H1 (cell line): Measurements from ENCODE around the gene MAGOHB. TPM values are rescaled to one million over a fixed set of nuclear protein-coding genes. Genes with fewer than 3 reads are reported as not detected.
A peak's percentile ranks its signal among the peaks of the same experiment; 100 is the strongest.

ENCODE experiments used
- CTCF ChIA-PET: fragments of 300-600 bp; sonication (Branson Sonifier 250); formaldehyde crosslinking; loops from one replicate; lab custom pipeline; 2021; ENCODE audit not compliant: partially characterized antibody; lab: Charles Lee
- POLR2A ChIA-PET: fragments of 300-600 bp; sonication (Branson Sonifier 250); formaldehyde crosslinking; loops from one replicate; lab custom pipeline; 2021; ENCODE audit warnings: inconsistent platforms; ENCODE audit not compliant: partially characterized antibody; lab: Charles Lee
- DNase-seq, 2 experiments: peaks; one replicate each; pipeline versions ENCODE4 v3.0.0 to v3.0.0-alpha.2; 2010 to 2022; ENCODE audit warnings: low spot score in 2 of 2, low read depth in 1 of 2, mixed read lengths in 1 of 2
- FAIRE-seq: peaks from 2 replicates; lab custom pipeline; 2011; peaks lifted over from hg19 to GRCh38; lab: Jason Lieb, UNC
- H2AFZ ChIP-seq: 2 replicates; pipeline ENCODE4 v1.8.1; 2012; ENCODE audit warnings: low read length, inconsistent platforms
- H2AK5ac ChIP-seq: 2 replicates; pipeline ENCODE4 v1.6.1; 2013; ENCODE audit warnings: low read depth, low read length
- H2BK120ac ChIP-seq: replicated peaks from 2 replicates; pipeline ENCODE3; 2013; ENCODE audit warnings: low read depth, low read length, inconsistent platforms
- H2BK12ac ChIP-seq: 2 replicates; pipeline ENCODE4 v1.6.1; 2013; ENCODE audit warnings: low read depth, low read length
- H2BK15ac ChIP-seq: 2 replicates; pipeline ENCODE4 v1.6.1; 2013; ENCODE audit warnings: low read length
- H2BK20ac ChIP-seq: 2 replicates; pipeline ENCODE4 v1.6.1; 2013; ENCODE audit warnings: low read length
- H2BK5ac ChIP-seq: 2 replicates; pipeline ENCODE4 v1.6.1; 2013; ENCODE audit warnings: low read depth, low read length
- H3K14ac ChIP-seq: 2 replicates; pipeline ENCODE4 v1.6.1; 2013; ENCODE audit warnings: inconsistent platforms; ENCODE audit not compliant: insufficient read length
- H3K18ac ChIP-seq: 2 replicates; pipeline ENCODE4 v1.6.1; 2013; ENCODE audit warnings: low read length; ENCODE audit errors: extremely low read depth
- H3K23ac ChIP-seq: 2 replicates; pipeline ENCODE4 v1.6.1; 2013; ENCODE audit warnings: inconsistent platforms; ENCODE audit not compliant: insufficient read length
- H3K23me2 ChIP-seq: 2 replicates; pipeline ENCODE4 v1.6.1; 2013; ENCODE audit warnings: low read depth, low read length
- H3K27ac ChIP-seq: 2 replicates; pipeline ENCODE4 v1.6.1; 2011; ENCODE audit warnings: low read depth, low read length, inconsistent platforms
- H3K27me3 ChIP-seq, 4 experiments: replicated peaks in 1 of 4; 1 replicate in 1 of 4; 2 replicates in 3 of 4; pipeline versions ENCODE4 v1.6.1 to v1.8.1; 2011 to 2013; ENCODE audit warnings: low read length in 3 of 4, mild to moderate bottlenecking in 3 of 4, inconsistent platforms in 2 of 4, mixed read lengths in 2 of 4, moderate library complexity in 1 of 4; ENCODE audit not compliant: control insufficient read depth in 3 of 4, insufficient read depth in 3 of 4; ENCODE audit errors: extremely low read depth in 1 of 4
- H3K36me3 ChIP-seq, 4 experiments: 2 replicates each; pipeline versions ENCODE4 v1.6.1 to v1.8.1; 2011 to 2013; ENCODE audit warnings: mild to moderate bottlenecking in 4 of 4, low read length in 3 of 4, moderate library complexity in 2 of 4, control low read depth in 1 of 4, inconsistent platforms in 1 of 4; ENCODE audit not compliant: insufficient read depth in 4 of 4, control insufficient read depth in 2 of 4
- H3K4ac ChIP-seq: replicated peaks from 2 replicates; pipeline ENCODE3; 2013; ENCODE audit warnings: low read length, low read depth, mixed read lengths, inconsistent platforms; ENCODE audit not compliant: insufficient read length
- H3K4me1 ChIP-seq, 4 experiments: replicated peaks in 1 of 4; 1 replicate in 1 of 4; 2 replicates in 3 of 4; pipeline versions ENCODE4 v1.6.1 to v1.8.1; 2011 to 2013; ENCODE audit warnings: low read length in 3 of 4, inconsistent platforms in 2 of 4, mixed read lengths in 1 of 4; ENCODE audit not compliant: insufficient read depth in 4 of 4, control insufficient read depth in 3 of 4
- H3K4me2 ChIP-seq, 2 experiments: 2 replicates each; pipeline versions ENCODE4 v1.6.1 to v1.8.1; 2011 to 2013; ENCODE audit warnings: low read depth in 2 of 2, low read length in 2 of 2, control low read depth in 1 of 2, inconsistent platforms in 1 of 2, mild to moderate bottlenecking in 1 of 2; ENCODE audit not compliant: insufficient read depth in 1 of 2
- H3K4me3 ChIP-seq, 4 experiments: fragments of 200-600, 300-600 bp in 1 of 4; sonication (generic), shearing (Covaris generic), sonication (Bioruptor Twin) in 1 of 4; 2 replicates each; pipeline versions ENCODE4 v1.5.1 to v1.8.1; 2011 to 2016; ENCODE audit warnings: low read length in 4 of 4, low read depth in 3 of 4, control low read depth in 2 of 4, inconsistent platforms in 2 of 4, mild to moderate bottlenecking in 2 of 4, mixed read lengths in 1 of 4, moderate library complexity in 1 of 4; ENCODE audit not compliant: insufficient read depth in 2 of 4; ENCODE audit errors: extremely low read depth in 1 of 4
- H3K56ac ChIP-seq: replicated peaks from 2 replicates; pipeline ENCODE3; 2013; ENCODE audit warnings: low read depth, mild to moderate bottlenecking, mixed read lengths, low read length, inconsistent platforms; ENCODE audit not compliant: insufficient read length
- H3K79me1 ChIP-seq: 2 replicates; pipeline ENCODE4 v1.6.1; 2013; ENCODE audit warnings: low read depth, low read length, control low read depth
- H3K79me2 ChIP-seq, 2 experiments: 2 replicates each; pipeline versions ENCODE4 v1.6.1 to v1.8.1; 2012 to 2013; ENCODE audit warnings: low read length in 2 of 2, mild to moderate bottlenecking in 2 of 2, inconsistent platforms in 1 of 2; ENCODE audit not compliant: insufficient read depth in 2 of 2, control insufficient read depth in 1 of 2
- H3K9ac ChIP-seq, 4 experiments: replicated peaks in 1 of 4; 1 replicate in 1 of 4; 2 replicates in 3 of 4; pipeline versions ENCODE4 v1.6.1 to v1.8.1; 2011 to 2013; ENCODE audit warnings: low read depth in 3 of 4, low read length in 3 of 4, control low read depth in 2 of 4, mild to moderate bottlenecking in 2 of 4, moderate library complexity in 2 of 4, inconsistent platforms in 1 of 4; ENCODE audit errors: extremely low read depth in 1 of 4
- H3K9me3 ChIP-seq, 2 experiments: 2 replicates each; pipeline versions ENCODE4 v1.6.1 to v1.8.1; 2012 to 2013; ENCODE audit warnings: mild to moderate bottlenecking in 2 of 2, moderate library complexity in 2 of 2, control low read depth in 1 of 2, inconsistent platforms in 1 of 2, low read depth in 1 of 2, low read length in 1 of 2, mixed read lengths in 1 of 2; ENCODE audit not compliant: insufficient read depth in 2 of 2
- H4K20me1 ChIP-seq, 2 experiments: replicated peaks in 1 of 2; 2 replicates each; pipeline versions ENCODE3 to v1.8.1; 2011 to 2013; ENCODE audit warnings: inconsistent platforms in 2 of 2, low read length in 2 of 2, mild to moderate bottlenecking in 1 of 2; ENCODE audit not compliant: insufficient read depth in 2 of 2, control insufficient read depth in 1 of 2
- H4K5ac ChIP-seq: 2 replicates; pipeline ENCODE4 v1.6.1; 2013; ENCODE audit warnings: low read length, low read depth, mixed read lengths, inconsistent platforms; ENCODE audit not compliant: insufficient read length
- H4K8ac ChIP-seq: 2 replicates; pipeline ENCODE4 v1.8.0; 2013; ENCODE audit warnings: mild to moderate bottlenecking, moderate library complexity, low read length, inconsistent platforms; ENCODE audit not compliant: insufficient read depth; ENCODE audit errors: extremely low read depth
- H4K91ac ChIP-seq: replicated peaks from 2 replicates; pipeline ENCODE3; 2013; ENCODE audit warnings: low read length, mixed read lengths, inconsistent platforms; ENCODE audit not compliant: insufficient read length
- EZH2 ChIP-seq: fragments of 200-600 bp; sonication (generic); IDR thresholded peaks from 2 replicates; pipeline ENCODE4 v1.7.1; 2012; ENCODE audit warnings: low read depth, mild to moderate bottlenecking, moderate library complexity, low read length, inconsistent platforms; ENCODE audit not compliant: severe bottlenecking
- GABPA ChIP-seq: IDR thresholded peaks from 2 replicates; pipeline ENCODE4 v1.6.1; 2011; ENCODE audit warnings: mild to moderate bottlenecking, low read length, moderate library complexity, borderline replicate concordance; ENCODE audit not compliant: insufficient read depth
- HDAC2 ChIP-seq, 2 experiments: fragments of 300-600 bp in 1 of 2; sonication (generic) in 1 of 2; IDR thresholded peaks; 2 replicates each; pipeline ENCODE4 v1.6.1; 2011 to 2012; ENCODE audit warnings: low read depth in 2 of 2, low read length in 2 of 2, mild to moderate bottlenecking in 2 of 2, moderate library complexity in 2 of 2, borderline replicate concordance in 1 of 2, inconsistent platforms in 1 of 2
- HDAC6 ChIP-seq: IDR thresholded peaks from one replicate; pipeline ENCODE4 v1.7.1; 2012; ENCODE audit warnings: low read depth, mild to moderate bottlenecking, inconsistent platforms, low read length, moderate library complexity
- POU5F1 ChIP-seq: IDR thresholded peaks from 2 replicates; pipeline ENCODE4 v1.6.1; 2011; ENCODE audit warnings: low read depth, mild to moderate bottlenecking, low read length, moderate library complexity
- RBBP5 ChIP-seq: IDR thresholded peaks from 2 replicates; pipeline ENCODE4 v1.7.1; 2012; ENCODE audit warnings: low read depth, mild to moderate bottlenecking, inconsistent platforms, low read length, moderate library complexity, borderline replicate concordance
- SAP30 ChIP-seq: fragments of 300-600 bp; sonication (generic); IDR thresholded peaks from 2 replicates; pipeline ENCODE4 v1.7.1; 2012; ENCODE audit warnings: low read length, moderate library complexity, mild to moderate bottlenecking, inconsistent platforms; ENCODE audit not compliant: insufficient read depth, insufficient replicate concordance
- SP2 ChIP-seq: IDR thresholded peaks from 2 replicates; pipeline ENCODE4 v1.6.1; 2012; ENCODE audit warnings: mild to moderate bottlenecking, low read length, inconsistent platforms
- TAF1 ChIP-seq: IDR thresholded peaks from 2 replicates; pipeline ENCODE4 v1.6.1; 2011; ENCODE audit warnings: mild to moderate bottlenecking, low read depth, low read length
- TAF7 ChIP-seq: optimal IDR thresholded peaks from 2 replicates; pipeline ENCODE3; 2011; ENCODE audit warnings: low read depth, mild to moderate bottlenecking, inconsistent platforms, low read length, moderate library complexity, borderline replicate concordance
- WGBS, 2 experiments: shearing (Covaris generic) in 1 of 2; methylation state at CpG; one replicate each; pipeline versions ENCODE4 v1.1.6 to v1.1.7; 2013 to 2015; ENCODE audit warnings: low lambda C conversion rate in 2 of 2, mixed read lengths in 2 of 2, inconsistent platforms in 1 of 2, low coverage in 1 of 2, missing lambda C conversion rate in 1 of 2; ENCODE audit not compliant: insufficient replicate concordance in 2 of 2, insufficient coverage in 1 of 2, insufficient read length in 1 of 2; ENCODE audit errors: extremely low coverage in 1 of 2, missing lambda C conversion rate in 1 of 2; 5-methylcytosine and 5-hydroxymethylcytosine counted together
- polyA plus RNA-seq, 7 experiments: library from polyadenylated mRNA; depleted of rRNA in 3 of 7; stranded (reverse) in 5 of 7; unstranded in 2 of 7; fragments of >200 nt in 5 of 7; fragments of 200-250 nt in 2 of 7; gene quantifications; 1 replicate in 5 of 7; 2 replicates in 1 of 7; 4 replicates in 1 of 7; pipeline versions ENCODE4 v1.2.1 to v1.2.3, GENCODE V29; 2011 to 2013; ENCODE audit warnings: missing spikeins in 2 of 7, mixed read lengths in 2 of 7
- total RNA-seq: library from RNA; stranded (reverse); fragmentation: NEBNext Ultra II Directional; extraction: Animal tissue kit (Norgen Biotek cat#: 25700); gene quantifications from 2 replicates; pipeline ENCODE4 v1.2.1, GENCODE V29; 2021
- TF ChIP-seq, protein P1 (sequence below): IDR thresholded peaks from 2 replicates; pipeline ENCODE4 v1.6.1; 2012; ENCODE audit warnings: low read length, inconsistent platforms

MAGOHB gene
- total and polyA plus RNA-seq, 2 of the 8 experiments (the other 6 are each of a cell fraction or from before 2014, with no cell fraction given), result 21.5 to 53.7 TPM

DNA sequence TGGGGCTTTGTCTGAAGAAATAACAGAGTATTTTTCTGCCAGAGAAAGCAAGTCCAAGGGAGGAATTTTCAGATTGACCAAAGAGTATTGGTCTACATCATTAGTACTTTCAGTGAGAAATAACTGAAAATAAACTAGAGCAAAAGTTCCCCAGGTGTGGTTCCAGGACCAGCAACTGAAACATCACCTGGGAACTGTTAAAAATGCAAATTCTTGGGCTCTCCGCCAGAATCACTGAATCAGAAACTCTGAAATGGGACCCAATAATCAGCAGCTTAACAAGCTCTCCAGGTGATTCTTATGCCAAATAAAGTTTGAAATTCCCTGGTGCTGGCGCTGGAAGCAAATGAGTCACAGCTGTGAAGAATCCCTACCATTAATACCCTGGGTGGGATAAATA is 55.6 kb downstream of the MAGOHB start:
- H4K20me1 ChIP-seq, result no peaks in the 10 kb centered on the region
- FAIRE-seq (no peak), DNase-seq (peak in 1 of 2 experiments; percentile 19)
- H3K4ac ChIP-seq, result no peak overlapping the region
- no peaks in the 10 kb centered on the region for H3K79me2 ChIP-seq
- no peaks in the 10 kb centered on the region for H3K79me1 ChIP-seq
- no peak overlapping the region for H3K27ac ChIP-seq
- no peak overlapping the region for H2BK20ac ChIP-seq
- no peak overlapping the region for H3K9ac ChIP-seq
- 51% methylated on average over 2 of the region's 2 CpGs; no CpG with 5 or more reads in 1 of the 2 experiments for WGBS, 2 experiments
- H3K18ac ChIP-seq, result no peak overlapping the region
- H2BK120ac ChIP-seq, result no peak overlapping the region
- no peak overlapping the region for H3K4me3 ChIP-seq
- CTCF ChIA-PET, result interaction anchor here (2.0 to 3.5 kb wide), 3 partner anchors 191 to 322 kb away, joined by 7 to 19 read pairs (median 16); no protein-coding TSS in a partner anchor
- H3K14ac ChIP-seq, result no peak overlapping the region
- no peak overlapping the region for H4K8ac ChIP-seq
- H3K4me2 ChIP-seq, result no peak overlapping the region; a peak in 1 of 4 replicates
- H3K56ac ChIP-seq, result no peak overlapping the region
- no peaks in the 10 kb centered on the region for H3K27me3 ChIP-seq
- TF ChIP-seq EZH2 (no peak), POU5F1 (no peak), HDAC6 (no peak), TAF7 (no peak), SAP30 (no peak), SP2 (no peak), RBBP5 (no peak), TAF1 (no peak), HDAC2 (IDR thresholded peaks at IDR 0.05; ENCODE audit: borderline replicate concordance in 1 of 2, low read depth in 2 of 2, low read length in 2 of 2) (no peak), GABPA (no peak)
- TF ChIP-seq, protein P1, sequence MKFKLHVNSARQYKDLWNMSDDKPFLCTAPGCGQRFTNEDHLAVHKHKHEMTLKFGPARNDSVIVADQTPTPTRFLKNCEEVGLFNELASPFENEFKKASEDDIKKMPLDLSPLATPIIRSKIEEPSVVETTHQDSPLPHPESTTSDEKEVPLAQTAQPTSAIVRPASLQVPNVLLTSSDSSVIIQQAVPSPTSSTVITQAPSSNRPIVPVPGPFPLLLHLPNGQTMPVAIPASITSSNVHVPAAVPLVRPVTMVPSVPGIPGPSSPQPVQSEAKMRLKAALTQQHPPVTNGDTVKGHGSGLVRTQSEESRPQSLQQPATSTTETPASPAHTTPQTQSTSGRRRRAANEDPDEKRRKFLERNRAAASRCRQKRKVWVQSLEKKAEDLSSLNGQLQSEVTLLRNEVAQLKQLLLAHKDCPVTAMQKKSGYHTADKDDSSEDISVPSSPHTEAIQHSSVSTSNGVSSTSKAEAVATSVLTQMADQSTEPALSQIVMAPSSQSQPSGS, result no peak
- no peak overlapping the region for H2BK15ac ChIP-seq
- H4K91ac ChIP-seq, result no peak overlapping the region
- no peak overlapping the region for H2BK12ac ChIP-seq
- no peaks in the 10 kb centered on the region for H3K36me3 ChIP-seq
- no peaks in the 10 kb centered on the region for H3K9me3 ChIP-seq
- no peak overlapping the region for H2BK5ac ChIP-seq
- H2AK5ac ChIP-seq, result no peak overlapping the region
- no peak overlapping the region for H3K23ac ChIP-seq
- H2AFZ ChIP-seq, result peak overlapping the region; percentile 82; the same call in 1 of the 2 replicates
- peaks cover 0 to 5% (median 2%) of the 10 kb centered on the region in 4 experiments; a peak in 2 of 7 replicates for H3K4me1 ChIP-seq
- POLR2A ChIA-PET, result no interaction called here
- H3K23me2 ChIP-seq, result no peaks in the 10 kb centered on the region
- no peak overlapping the region for H4K5ac ChIP-seq
